ENCODE data around the gene ADAMTS9.

Gene ADAMTS9

DNA sequence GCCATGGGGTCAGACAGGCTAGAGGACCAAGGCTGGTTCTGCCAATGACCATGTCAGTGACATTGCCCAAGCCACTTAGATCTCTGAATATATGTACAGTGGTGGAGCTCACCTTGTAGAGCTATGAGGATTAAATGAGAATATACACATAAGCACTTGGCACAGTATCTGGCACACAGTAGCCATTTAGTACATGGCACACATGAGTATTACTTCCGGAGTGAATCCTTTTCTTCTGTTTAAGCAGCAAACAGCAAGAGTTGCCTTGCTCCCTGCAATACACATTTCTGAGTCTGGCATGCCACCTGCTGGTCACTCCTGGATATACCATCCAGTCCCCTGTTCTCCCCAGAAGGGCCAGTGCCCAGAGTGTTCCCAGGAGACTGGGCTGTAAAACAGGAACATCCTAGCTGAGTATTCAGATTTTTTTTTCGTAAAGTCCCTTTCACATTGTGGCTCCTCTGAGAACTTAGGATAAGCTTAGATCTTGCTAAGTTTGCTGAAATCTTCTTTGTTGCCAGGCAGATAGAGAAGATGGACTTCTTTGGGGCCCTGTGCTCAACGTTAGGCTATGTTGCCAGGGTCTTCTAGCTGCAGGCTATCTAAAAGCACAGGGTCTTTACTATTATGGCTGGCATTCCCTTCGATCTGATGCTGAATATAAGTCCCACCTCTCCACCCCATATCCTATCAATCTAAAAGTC, 203.4 kb downstream of the ADAMTS9 start:
- peak; percentile 38 for DNase-seq

DNA sequence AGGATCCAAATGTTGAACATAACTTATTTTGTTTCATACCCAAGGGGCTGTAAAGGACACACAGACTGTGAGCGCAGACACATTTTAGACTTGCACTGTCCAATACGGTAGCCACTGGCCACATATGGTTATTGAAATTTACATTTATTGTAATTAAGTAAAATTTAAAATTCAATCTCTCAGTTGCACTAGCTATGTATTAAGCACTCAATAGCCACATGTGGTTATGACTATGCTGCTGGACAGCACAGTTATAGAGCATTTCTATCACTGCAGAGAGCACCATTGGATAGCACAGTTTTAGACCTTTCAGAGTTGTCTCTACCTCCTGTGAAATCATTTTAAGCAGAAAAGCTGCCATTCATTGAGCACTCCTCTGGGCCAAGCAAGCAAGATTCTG, 204.3 kb downstream of the ADAMTS9 start:
- no peak for DNase-seq

DNA sequence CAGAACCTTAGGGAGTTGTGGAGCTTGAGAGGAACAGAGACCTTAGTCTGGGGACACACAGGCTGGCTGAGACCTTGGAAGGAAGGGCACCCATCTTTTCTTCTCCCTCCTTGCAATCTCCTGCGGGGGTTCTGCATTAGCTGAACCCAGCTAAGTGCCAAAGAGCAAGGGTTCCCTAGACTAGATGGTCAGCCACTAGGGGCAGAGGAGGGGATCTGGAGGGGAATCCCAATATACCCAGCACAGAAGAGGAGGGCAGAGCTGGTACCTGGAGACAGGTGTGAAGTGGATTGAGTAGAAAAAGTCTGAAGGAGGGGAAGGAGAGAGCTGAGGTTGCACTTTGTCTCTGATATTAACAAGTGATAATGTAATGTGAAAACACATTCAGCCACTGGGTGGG, 212.8 kb downstream of the ADAMTS9 start:
- no peak for DNase-seq

DNA sequence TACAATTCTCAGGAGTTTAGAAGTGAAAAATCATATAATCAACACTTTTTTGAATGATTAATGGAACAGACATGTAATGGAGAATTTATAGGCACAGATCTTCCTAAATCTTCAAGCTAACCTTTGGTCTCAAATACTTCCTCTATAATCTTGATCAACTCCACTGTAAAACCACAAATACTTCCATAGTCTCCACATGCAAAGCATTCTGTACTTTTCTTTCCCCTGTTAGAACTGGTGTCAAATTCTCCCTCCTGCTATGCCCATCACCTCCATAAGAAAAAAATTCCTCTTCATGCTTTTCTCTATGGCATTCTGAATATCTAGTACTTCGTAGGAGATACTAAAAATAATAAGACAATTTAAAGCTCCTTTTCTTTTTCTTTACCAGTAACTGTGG, 214.3 kb downstream of the ADAMTS9 start:
- DNase-seq: no peak

DNA sequence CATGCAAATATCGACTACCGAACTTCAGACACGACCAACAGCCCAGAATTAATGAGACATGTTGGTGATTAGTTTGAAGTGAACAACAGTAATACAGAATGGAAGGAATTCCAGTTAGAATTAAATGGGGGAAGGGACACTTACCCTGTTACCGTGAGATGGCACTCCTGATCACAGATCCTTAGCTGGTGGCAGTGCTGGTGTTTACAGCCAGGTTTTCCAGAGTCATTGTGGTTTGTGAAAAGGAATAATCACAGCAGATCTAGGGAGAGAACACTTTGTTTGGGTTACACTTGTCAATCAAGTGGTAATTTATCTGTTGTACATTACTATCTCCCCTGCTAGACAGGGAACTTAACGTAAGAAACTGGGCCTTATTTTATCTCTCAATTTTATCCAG, 217.4 kb downstream of the ADAMTS9 start:
- DNase-seq: no peak

DNA sequence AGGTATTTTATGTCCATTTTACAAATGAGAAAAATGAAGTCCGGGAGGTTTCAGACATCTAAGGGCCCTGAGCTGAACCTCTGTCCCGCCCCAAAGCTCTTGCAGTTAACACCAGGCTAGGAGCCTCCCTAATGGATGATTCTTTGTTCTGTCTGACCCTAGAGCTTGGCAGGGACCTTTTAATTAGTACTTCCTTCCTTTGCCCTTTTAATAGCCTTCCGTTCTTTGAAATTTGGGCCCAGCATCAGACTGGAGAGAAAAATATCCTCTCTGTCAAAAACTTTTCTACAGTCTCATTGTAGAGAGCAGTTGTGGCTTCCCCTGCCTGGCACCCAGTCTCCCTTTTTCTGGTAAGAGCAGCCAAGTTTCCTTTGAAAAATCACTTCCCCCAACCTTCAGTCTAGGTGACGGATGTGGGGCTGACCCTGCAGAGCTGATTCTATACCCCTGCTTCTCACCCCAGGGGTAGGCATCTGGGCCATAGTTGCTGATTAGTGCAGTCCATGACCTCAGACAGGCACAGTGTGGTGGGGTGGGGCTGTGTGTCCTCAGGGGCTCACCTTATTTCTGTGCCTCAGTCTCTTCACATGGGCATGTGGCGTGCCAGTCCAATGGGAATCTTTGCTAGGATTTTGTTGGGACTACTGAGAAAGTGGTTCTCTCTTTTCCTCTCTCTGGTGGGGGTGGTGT, 220.4 kb downstream of the ADAMTS9 start:
- no peak for DNase-seq

Measured in T-helper 9 cell (primary cell).